Measurements from ENCODE around the gene ANKRD13D.

The ANKRD13D gene

GRCh38 chr11:67271205-67271540 is 17.9 kb upstream of the ANKRD13D start:
- H3K27me3 ChIP-seq (replicated peaks) = no peaks in the 10 kb centered on the region
- H3K27ac ChIP-seq = no peak overlapping the region
- in situ Hi-C loops (cut with HindIII; ENCODE audit: low pct_ligation_motif_present, low sequenced_read_pairs) = no loop called here
- no peak for DNase-seq
- TF ChIP-seq, protein P1, sequence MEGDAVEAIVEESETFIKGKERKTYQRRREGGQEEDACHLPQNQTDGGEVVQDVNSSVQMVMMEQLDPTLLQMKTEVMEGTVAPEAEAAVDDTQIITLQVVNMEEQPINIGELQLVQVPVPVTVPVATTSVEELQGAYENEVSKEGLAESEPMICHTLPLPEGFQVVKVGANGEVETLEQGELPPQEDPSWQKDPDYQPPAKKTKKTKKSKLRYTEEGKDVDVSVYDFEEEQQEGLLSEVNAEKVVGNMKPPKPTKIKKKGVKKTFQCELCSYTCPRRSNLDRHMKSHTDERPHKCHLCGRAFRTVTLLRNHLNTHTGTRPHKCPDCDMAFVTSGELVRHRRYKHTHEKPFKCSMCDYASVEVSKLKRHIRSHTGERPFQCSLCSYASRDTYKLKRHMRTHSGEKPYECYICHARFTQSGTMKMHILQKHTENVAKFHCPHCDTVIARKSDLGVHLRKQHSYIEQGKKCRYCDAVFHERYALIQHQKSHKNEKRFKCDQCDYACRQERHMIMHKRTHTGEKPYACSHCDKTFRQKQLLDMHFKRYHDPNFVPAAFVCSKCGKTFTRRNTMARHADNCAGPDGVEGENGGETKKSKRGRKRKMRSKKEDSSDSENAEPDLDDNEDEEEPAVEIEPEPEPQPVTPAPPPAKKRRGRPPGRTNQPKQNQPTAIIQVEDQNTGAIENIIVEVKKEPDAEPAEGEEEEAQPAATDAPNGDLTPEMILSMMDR (IDR thresholded peaks at IDR 0.05; ENCODE audit: low read depth, low read length, missing control alignments) = no peak
- no peak overlapping the region for H3K4me3 ChIP-seq (ENCODE audit: low read depth, low read length)
- peaks cover 11% of the 10 kb centered on the region for H3K36me3 ChIP-seq (replicated peaks)

- Histone ChIP-seq H3K4me3 (ENCODE audit: low read depth, low read length) (no peak overlapping the region), H3K27ac (no peak overlapping the region), H3K36me3 (replicated peaks) (peaks cover 11% of the 10 kb centered on the region), H3K27me3 (replicated peaks) (no peaks in the 10 kb centered on the region)
- no peak for DNase-seq
- in situ Hi-C loops (cut with HindIII; ENCODE audit: low pct_ligation_motif_present, low sequenced_read_pairs) = no loop called here
- TF ChIP-seq, protein P1 (IDR thresholded peaks at IDR 0.05; ENCODE audit: low read depth, low read length, missing control alignments) = no peak
Measured at GRCh38 chr11:67271541-67272284, 17.4 kb upstream of the ANKRD13D start.

DNA sequence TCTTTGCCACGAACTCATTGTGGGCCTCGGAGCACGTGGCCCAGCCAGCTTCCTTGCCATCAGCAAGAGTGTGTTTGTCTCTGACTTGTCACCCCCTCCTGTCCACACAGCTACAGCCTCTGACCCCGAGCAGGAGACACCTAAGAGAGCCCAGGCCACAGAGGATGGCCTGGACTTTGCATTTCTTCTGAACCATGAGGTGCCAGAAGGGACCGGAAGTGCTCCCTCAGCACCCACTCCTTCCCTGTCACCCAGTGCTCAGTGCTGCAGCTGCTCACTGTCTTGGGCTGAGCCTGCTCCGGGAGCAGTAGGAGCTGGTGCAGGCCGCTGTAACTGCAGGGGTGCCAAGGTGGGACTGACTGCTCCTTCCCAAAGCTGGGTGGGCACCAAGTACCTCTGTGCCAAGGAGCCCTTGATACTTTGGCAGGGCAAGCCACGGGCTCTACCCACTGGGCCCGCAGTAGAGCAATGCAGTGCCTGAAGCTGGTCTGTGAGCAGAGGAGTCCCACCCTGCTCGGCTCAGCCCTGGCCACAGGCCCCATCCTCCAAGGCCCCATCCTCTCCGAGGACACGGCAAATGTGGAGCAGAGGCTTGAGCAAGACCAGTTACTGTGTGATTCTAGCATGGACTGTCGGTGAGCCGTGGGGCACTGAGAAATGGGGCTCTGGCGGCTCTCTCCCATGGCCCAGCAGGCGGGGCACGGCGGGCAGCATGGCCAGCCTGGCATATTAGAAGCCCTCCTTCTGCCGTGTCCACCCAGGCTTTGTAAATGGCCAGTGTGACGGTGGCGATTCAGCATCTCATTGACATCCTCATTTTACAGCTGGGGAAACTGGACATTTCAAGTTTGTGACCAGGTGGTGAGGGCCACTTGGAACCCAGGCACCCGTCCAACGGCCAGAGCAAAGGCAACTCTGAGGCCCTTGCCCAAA is 16.5 kb upstream of the ANKRD13D start:
- Histone ChIP-seq H3K4me3 (ENCODE audit: low read depth, low read length) (no peak overlapping the region), H3K36me3 (replicated peaks) (peaks cover 11% of the 10 kb centered on the region), H3K27me3 (replicated peaks) (no peaks in the 10 kb centered on the region), H3K27ac (no peak overlapping the region)
- TF ChIP-seq, protein P1 (IDR thresholded peaks at IDR 0.05; ENCODE audit: low read depth, low read length, missing control alignments) = no peak
- in situ Hi-C loops (cut with HindIII; ENCODE audit: low pct_ligation_motif_present, low sequenced_read_pairs) = no loop called here
- DNase-seq = no peak

DNA sequence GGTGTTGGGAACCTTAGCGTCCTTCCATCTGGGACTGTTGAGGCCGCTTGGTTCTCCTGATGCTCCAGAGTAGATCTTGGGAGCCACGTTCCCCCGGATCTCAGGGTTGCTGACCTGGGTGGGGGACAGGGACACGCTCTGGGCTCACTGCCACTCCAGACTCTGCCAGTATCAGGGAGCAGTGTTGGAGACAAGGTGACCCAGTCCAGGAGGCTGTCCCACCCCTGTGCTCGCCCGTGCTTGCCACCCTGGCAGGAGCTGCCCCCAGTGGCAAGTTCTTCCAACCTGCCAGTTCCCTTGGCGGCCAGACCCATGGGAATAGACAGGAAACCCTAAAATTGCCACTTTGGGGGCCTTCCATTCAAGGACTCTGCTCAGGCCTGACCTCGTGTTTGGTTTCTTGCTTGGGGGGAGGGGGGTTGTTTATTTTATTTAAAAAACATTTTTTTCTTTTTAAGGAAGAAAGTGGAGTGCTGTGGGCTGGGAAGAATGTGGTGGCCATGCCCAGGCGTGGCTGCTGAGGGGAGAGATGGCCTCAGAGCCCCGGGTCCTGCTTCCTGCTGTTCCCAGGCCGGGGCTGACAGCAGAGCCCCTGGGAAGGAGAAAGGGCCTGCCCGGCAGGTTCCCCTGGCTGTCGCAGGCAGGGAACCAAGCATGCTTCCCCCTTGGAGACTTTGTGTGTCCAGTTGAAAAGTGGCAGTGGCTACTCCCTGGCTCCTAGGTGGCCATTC is 15.7 kb upstream of the ANKRD13D start:
- DNase-seq = no peak
- no peak overlapping the region for H3K27ac ChIP-seq
- H3K27me3 ChIP-seq (replicated peaks) = no peaks in the 10 kb centered on the region
- in situ Hi-C loops (cut with HindIII; ENCODE audit: low pct_ligation_motif_present, low sequenced_read_pairs) = no loop called here
- TF ChIP-seq, protein P1 (IDR thresholded peaks at IDR 0.05; ENCODE audit: low read depth, low read length, missing control alignments) = no peak
- peaks cover 9% of the 10 kb centered on the region for H3K36me3 ChIP-seq (replicated peaks)
- H3K4me3 ChIP-seq (ENCODE audit: low read depth, low read length) = no peak overlapping the region

DNA sequence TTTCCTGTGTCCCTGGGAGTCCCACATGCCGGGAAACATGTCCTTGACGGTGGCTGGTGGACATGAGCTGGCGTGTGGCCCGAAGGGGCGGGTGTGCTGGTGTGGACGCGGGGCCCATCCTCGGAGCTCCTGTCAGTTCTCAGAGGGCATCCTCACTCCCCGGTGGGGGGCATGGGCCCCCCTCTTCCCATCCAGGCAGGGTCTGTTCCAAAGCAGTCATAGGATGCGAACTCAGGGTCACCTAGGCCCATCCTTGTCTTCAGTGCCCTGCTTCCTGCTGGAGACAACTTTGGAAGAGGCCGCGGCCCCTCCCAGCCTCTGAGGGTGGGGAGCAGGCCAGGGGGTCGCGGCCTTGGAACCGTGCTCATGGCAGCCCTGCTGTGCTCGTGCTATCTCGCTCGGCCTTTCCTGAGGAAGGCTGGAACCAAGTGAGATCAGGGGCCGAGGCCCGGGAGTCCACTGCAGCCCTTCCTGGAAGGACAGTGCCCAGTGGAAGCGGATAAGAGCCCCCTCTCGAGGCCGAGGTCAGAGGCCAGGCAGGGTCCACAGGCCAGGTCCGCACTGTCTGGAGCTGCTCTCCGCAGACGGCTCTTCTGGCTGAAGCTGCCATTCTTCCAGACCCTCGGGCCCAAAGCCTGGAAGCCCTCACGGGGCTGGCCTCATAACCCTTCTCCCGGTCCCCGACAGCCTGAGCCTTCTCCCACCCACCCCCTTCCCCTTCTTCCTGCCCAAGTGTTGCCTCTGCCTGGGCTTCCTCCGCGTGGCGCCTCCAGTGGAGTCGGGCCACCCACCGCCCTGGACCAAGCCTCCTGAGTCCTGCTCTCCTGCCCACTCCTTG is 14.1 kb upstream of the ANKRD13D start:
- no peak overlapping the region for H3K4me3 ChIP-seq (ENCODE audit: low read depth, low read length)
- TF ChIP-seq, protein P1 (IDR thresholded peaks at IDR 0.05; ENCODE audit: low read depth, low read length, missing control alignments) = no peak
- no peaks in the 10 kb centered on the region for H3K27me3 ChIP-seq (replicated peaks)
- no peak overlapping the region for H3K27ac ChIP-seq
- peaks cover 15% of the 10 kb centered on the region for H3K36me3 ChIP-seq (replicated peaks)
- DNase-seq = no peak
- in situ Hi-C loops (cut with HindIII; ENCODE audit: low pct_ligation_motif_present, low sequenced_read_pairs) = no loop called here

Data from brain microvascular endothelial cell (primary cell).